Activated T-cell treated with anti-CD3 and anti-CD28 coated beads for 24 hours (primary cell): ENCODE results near the gene DNASE2.

Experiments
- DNase-seq: peaks from one replicate; pipeline ENCODE4 v3.0.0-alpha.2; 2020; ENCODE audit warnings: low read depth

Gene DNASE2

DNA sequence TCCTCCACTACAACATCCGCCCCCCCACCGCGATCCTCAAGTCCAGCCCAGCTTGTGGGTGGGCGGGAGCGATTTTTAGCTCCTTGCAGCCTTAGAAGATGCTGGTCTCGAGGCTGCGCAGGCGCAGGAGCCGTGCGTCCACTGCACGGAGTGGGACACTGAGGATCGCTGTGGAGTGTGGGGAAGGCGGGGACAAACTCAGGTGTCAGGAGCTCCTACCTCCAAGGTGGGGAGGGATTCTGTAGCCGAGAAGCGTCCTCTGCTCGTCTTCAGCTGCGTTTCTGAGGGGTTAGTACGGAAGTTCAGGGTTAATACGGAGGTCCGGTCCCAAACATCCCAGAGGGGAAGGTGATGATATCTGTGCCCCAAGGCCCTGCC, 46.7 kb downstream of the DNASE2 start, which contains the start of gene RTBDN:
Gene RTBDN, minus strand, starts transcription at position 14 of the 378 bp plus-strand sequence. CDS start 4,600 bp downstream, outside the sequence.
- DNase-seq: no peak

DNA sequence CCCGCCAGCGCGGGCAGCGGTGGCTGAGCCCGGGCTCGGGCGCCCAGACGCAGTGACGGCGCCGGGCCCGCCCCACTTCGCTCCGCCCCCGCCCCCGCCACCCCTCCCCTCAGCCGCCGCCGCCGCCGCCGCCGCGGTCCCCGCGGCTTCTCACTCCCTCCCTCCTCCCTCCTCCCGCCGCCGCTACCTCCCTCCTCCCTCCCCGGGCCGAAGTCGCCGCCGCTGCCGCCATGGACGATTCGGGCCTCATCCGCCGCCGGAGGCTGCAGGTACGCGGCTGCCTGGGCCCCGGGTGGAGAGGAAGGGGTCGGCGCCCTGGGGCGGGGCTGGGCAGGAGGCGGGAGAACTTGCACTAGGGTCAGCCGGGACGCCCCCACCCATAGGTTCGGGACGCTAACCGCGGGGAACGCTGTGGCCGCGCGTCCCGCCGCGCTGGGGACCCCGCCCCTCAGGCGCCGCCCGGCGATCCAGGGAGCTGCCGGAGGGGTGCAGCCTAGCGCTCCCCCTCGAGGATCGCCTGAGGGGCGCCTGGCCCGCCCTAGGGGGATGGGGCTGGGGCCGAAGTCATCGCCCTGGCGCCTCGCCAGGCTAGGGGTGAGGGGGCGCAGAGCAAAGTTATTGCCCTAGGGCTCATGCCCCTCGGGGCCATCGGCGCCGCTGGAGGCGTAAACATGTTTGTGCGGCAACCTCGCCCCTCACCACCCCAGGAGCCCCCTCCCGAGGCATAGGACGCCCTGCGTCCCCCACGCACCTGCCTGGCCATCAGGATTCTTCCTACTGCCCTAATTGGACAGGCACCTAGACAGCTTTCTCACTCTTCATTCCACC, 47.3 kb downstream of the DNASE2 start:
- no peak for DNase-seq

DNA sequence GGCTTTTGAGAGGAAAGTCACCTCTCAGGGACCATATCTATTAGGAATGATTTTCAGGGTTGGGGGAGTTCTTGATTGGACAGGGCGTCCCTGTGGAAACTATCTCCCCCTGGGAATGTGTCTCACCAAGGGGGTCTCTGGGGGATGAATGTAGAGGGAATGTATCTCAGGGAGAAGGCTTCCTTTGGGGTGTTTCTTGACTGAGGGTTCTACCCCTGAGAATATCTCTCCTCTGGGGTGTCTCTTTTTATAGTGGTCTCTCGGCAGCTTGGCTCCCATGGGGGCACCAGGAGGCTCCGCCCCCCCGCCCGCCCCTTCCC, 47.9 kb downstream of the DNASE2 start:
- DNase-seq: no peak

DNA sequence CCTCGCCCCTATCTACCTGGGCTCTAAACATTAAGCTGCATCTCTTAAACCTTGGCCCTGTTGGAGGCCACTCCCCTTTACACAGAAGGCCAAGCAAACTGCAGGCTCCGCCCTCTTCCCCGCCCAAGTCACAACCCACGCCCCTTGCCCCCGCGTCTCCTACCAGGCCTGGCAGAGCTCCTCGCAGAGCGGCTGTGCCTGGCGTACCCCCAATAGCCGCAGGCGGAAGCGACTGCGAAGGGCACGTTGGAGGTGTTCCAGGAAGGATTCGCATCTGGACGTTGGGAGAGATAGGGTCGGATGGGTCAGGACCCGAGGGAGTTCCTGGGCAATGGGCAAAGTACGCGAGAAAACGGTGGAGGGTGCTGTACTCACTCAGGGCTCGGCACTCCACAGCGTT, 52.8 kb downstream of the DNASE2 start:
- DNase-seq: no peak

DNA sequence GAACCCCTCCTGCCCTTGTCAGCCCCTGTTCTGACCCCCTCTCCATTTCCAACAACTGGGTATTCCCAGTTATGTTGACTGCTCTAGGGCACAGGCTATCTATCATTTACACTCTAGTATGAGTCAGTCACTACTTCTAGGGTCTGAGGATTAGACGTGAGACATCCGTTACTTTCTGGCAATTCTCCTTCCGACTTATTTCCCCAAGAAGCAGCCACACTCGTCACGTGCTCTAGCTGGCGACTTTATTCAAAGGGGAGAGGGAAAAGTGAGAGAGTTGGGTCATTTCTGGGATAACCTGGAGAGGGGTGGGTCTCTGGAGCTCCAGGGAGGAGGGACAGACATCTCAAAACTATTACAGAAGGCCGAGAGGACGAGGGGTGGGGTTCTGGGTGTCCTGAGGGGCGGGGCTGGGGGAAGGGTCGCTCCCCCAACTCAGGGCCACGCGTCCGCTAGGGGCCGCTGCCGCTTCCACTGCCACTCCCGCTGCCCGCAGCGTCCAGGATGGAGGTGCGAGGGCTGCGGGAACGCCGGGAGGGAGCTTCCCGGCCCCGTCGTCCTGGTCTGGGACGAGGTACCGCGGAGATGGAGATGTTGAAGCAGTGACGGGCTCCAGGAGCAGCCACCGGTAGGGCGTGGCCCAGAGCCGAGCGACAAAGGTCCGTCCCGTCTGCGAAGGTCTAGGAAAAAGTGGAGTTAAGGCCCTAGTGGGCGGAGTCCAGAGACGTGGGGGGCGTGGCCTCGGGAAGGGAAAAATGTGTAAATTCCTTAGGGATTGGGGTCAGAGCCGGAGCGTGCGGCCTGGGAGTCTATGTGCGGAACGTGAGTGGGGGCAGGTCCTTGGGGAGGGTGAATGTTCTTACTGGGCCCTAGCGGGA, 55.8 kb downstream of the DNASE2 start:
- DNase-seq: no peak
